AG04450 (cell line): ENCODE results near the gene DHRSX. TPM values are rescaled to one million over a fixed set of nuclear protein-coding genes. Genes with fewer than 3 reads are reported as not detected.

ENCODE experiments used
- CTCF ChIA-PET: fragments of 300-600, 350-600 bp; formaldehyde crosslinking; extraction: SDS; loops from one replicate; lab custom pipeline; 2022; ENCODE audit warnings: antibody characterized with exemption, inconsistent platforms; lab: Charles Lee
- POLR2A ChIA-PET: fragments of 350-600 bp; formaldehyde crosslinking; extraction: SDS; loops from one replicate; lab custom pipeline; 2021; ENCODE audit warnings: antibody characterized with exemption, inconsistent platforms; lab: Yijun Ruan, JAX
- DNase-seq: peaks from one replicate; pipeline ENCODE4 v3.0.0-alpha.2; 2011; ENCODE audit warnings: low read depth, low spot score
- H3K27ac ChIP-seq: one replicate; pipeline ENCODE4 v1.5.1; 2012; ENCODE audit warnings: low read depth, low read length, control low read depth
- H3K27me3 ChIP-seq: one replicate; pipeline ENCODE4 v1.6.0; 2012; ENCODE audit warnings: low read length; ENCODE audit not compliant: control insufficient read depth, insufficient read depth
- H3K4me3 ChIP-seq: 2 replicates; pipeline ENCODE4 v1.5.1; 2011; ENCODE audit warnings: mild to moderate bottlenecking, low read depth, low read length, control low read depth
- H3K9me3 ChIP-seq: 2 replicates; pipeline ENCODE4 v1.5.1; 2012; ENCODE audit warnings: low read length; ENCODE audit not compliant: control insufficient read depth, insufficient read depth
- CTCF ChIP-seq: IDR thresholded peaks from 2 replicates; pipeline ENCODE4 v1.5.1; 2011; ENCODE audit warnings: low read depth, low read length, control low read depth, inconsistent platforms
- polyA plus RNA-seq: library from polyadenylated mRNA; depleted of rRNA; stranded (reverse); fragments of >200 nt; gene quantifications from 2 replicates; pipeline ENCODE4 v1.2.3, GENCODE V29; 2011; rRNA removed

The DHRSX gene
- polyA plus RNA-seq, 1 experiment = 43.2 TPM

GRCh38 chrX:2176274-2176673 is 324.5 kb downstream of the DHRSX start:
- no peak for DNase-seq
- H3K4me3 ChIP-seq = no peak overlapping the region
- H3K27me3 ChIP-seq = no peaks in the 10 kb centered on the region
- no peak overlapping the region for H3K27ac ChIP-seq
- ChIA-PET CTCF (no interaction called here), POLR2A (no interaction called here)
- H3K9me3 ChIP-seq = peaks cover 40% of the 10 kb centered on the region
- no peak for TF ChIP-seq CTCF

- no peaks in the 10 kb centered on the region for H3K27me3 ChIP-seq
- no peak overlapping the region for H3K27ac ChIP-seq
- ChIA-PET CTCF (no interaction called here), POLR2A (no interaction called here)
- TF ChIP-seq CTCF = no peak
- H3K9me3 ChIP-seq = peaks cover 50% of the 10 kb centered on the region
- no peak for DNase-seq
- no peak overlapping the region for H3K4me3 ChIP-seq
Observed at GRCh38 chrX:2172359-2172758, 328.4 kb downstream of the DHRSX start.

Other genes starting within 250 kb of the DHRSX start
- gene ZBED1, start within 50 bp of the DHRSX start, polyA plus RNA-seq = 23.0 and 25.6 TPM in 2 replicates
- gene CD99, start 190.3 kb upstream of the DHRSX start, polyA plus RNA-seq = 355 and 369 TPM in 2 replicates